HG03159 (cell line): ENCODE measurements around the gene DOP1A.

Experiments
- ATAC-seq: cut with Tn5 transposase; IDR thresholded peaks from one replicate; pipeline ENCODE4 v1.9.1; 2021; ENCODE audit warnings: mild to moderate bottlenecking, moderate library complexity; ENCODE audit not compliant: unreplicated experiment

Gene DOP1A

DNA sequence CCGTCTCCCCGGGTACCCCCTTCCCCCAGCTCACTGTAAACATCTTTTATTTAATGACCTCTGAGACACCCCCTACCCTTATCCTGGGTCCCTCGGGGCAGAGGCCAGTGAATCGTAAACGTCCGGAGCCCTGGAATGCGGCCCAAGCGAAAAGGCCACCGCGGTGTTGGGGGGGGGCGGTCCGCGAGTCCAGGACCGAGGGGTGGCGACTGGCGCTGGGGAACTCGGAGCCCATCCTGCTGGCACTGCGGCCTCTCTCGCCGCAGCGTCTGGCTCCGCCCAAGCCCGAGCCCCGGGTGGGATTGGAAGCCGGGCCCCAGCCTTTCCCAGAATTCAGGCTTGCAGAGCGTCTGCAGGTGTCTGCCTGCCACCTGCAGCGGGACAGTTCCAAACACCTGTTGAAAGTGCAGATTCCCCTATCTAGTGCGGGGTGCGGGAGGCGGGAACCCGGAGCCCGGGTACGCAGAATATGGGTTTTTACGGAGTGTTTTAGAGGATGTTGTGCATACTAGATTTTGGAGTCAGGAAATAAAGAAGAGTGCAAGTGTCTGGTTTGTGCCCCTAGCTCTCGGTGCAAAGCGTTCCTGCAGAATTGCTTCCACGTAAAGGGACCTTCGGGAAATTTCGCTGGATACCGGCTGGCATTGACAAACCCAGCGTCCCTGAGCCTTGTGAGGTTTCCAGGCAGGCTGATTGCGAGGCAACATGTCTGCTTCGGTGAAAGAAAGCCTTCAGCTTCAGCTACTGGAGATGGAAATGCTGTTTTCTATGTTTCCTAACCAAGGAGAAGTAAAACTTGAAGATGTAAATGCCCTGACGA, 126.5 kb downstream of the DOP1A start:
- peak; percentile 18 for ATAC-seq

DNA sequence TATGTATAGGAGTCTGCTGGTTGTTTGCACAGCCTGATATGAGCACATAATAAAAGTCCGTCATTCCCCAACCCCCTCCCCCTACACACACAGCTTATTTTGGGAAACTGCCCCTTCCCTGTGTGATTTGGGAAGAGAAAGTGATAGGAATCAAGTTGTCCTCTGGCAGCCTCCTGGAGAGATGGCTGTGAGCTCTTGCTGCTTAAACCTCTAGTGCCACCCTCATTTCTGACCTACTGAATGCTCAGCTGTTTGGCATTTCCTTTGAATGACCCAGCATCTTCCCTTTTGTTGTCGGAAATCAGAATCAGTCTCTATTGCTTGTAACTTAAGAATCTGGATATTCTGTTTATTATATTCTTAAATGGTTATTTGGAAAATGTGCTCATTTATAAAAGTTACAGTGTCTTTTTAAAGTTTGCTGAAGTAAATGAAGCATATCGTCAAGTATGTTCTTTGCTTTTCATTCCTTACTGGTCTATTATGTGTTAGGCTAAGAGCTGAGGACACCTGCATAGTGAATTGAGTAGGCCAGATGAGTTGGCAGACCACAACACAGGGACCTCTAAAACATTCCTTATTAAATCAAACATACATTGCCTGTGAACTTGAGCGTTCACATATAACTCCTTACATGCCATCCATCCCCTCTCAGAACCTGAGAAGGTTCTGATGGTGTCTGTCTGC, 131.2 kb downstream of the DOP1A start:
- ATAC-seq: no peak

DNA sequence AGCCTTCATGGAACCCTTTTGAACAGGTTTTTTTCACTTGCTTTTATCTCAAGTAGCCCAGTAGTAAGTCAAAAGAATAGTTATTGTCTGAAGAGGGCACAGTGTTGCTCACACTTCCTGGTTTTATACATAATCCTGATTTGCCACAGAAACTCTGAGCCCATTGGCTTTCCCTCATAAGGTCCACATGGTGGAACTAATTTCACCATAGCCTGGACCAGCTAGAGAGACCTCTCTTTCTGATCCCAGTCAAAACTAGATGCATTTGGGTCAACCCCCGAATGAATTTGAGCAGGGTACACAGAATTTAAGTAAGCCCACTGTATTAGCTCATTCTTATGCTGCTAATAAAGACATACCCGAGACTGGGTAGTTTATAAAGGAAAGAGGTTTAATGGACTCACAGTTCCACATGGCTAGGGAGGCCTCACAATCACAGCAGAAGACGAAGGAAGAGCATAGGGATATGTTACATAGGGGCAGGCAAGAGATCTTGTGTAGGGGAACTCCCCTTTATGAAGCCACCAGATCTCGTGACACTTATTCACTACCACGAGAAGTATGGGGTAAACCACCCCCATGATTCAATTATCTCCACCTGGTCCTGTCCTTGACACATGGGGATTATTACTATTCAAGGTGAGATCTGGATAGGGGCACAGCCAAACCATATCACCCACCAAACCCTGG, 131.8 kb downstream of the DOP1A start:
- no peak for ATAC-seq

DNA sequence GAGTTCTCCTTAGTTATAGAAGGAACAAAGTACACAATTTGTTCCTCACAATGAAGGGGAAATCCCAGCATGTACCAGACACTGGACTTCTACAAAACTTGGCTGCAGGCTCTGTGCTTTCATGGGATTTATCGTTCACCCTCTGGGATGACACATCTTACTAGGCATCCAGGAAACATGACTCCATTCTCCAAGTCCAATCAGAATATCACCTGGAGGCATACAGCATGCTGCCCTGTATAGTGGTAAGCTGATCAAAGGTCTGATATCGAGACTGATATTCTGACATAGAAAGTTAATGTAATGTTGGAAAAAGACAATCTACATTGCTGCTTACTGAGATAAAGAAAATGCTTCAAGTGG, 132.4 kb downstream of the DOP1A start:
- ATAC-seq: no peak

DNA sequence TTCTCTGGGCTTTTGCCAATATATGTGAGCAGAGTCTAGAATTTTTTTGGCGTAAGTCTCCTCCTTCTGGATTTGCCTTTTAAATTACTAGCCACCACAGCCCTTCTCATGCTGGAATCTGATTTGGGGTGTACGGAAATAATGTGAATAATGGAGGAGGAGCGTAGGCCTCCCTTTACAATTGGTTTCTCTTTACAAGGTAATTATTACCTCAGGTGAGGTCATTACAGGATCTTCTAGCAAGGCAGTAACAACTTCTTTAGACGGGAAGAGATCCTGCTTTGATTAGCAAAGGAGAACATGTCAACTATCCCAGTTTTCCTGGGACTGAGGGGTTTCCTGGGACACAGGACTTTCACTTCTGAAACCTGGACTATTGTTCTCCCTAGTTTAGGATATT, 134.6 kb downstream of the DOP1A start:
- ATAC-seq: no peak

DNA sequence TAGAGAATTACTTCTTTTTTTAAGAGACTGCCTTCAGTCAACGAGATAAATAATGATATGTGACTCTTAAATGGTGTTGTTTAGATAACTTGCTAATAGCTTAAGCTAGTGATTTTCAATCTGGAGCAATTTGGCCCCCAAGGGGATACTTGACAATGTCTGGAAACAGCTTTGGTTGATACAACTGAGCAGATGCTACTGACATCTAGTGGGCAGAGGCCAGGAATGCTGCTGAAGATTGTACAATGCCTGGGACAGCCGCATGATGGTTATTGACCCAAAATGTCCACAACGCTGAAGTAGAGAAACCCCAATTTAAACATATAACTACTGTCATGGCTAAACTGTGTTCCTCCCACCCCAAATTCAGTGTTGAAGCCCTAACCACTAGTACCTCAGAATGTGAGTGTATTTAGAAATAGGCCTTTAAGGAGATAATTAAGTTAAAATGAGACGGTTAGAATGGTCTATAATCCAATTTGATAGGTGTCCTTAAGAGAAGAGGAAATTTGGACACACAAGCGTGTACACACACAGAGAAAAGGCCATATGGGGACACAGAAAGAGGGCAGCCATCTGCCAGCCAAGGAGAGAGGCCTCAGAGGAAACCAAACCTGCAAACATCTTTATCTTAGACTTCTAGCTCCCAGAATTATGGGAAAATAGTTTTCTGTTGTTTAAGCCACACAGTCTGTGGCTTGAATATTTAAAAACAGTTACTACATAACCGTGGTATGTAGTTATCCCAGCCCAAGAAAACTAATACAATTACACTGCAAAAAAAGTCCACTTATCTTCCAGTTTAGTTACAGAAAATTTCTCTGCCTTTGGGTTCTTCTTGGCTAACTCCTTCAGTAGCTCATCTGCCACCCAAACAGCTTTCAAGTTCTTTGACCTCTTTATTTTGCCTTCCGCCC, 147.9 kb downstream of the DOP1A start:
- peak; percentile 99 for ATAC-seq

DNA sequence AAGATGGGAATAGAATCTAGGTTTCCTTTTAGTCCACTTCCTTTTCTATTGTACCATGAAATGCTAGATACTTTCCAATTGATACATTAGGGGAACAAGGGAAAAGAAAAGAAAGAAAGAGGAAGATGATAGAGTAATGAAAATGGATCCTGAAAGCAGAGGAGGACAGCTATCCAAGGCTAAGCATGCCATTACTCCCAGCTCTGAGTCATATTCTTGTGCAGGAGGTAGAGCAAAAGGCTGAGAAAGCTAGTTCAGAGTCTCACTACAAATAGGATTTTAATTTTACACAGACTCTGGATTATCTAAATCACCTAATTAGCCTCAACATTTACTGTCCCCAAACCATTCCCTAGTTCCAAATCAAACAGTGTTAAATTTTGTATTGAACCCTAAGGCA, 149.3 kb downstream of the DOP1A start:
- ATAC-seq: no peak
